DMS153 treated with DMSO at 0.1 percent for 48 hours (cell line): Measurements from ENCODE around the gene GNPDA2.
"Not testable (repeated sequence)": the region's sequence is repeated elsewhere in the genome, so short reads cannot be mapped to it uniquely, and the experiment has no call there.

Experiments
- DNase-seq: peaks from one replicate; lab custom pipeline; 2025; ENCODE audit not compliant: unreplicated experiment; lab: John Stamatoyannopoulos, UW

The GNPDA2 gene

DNA sequence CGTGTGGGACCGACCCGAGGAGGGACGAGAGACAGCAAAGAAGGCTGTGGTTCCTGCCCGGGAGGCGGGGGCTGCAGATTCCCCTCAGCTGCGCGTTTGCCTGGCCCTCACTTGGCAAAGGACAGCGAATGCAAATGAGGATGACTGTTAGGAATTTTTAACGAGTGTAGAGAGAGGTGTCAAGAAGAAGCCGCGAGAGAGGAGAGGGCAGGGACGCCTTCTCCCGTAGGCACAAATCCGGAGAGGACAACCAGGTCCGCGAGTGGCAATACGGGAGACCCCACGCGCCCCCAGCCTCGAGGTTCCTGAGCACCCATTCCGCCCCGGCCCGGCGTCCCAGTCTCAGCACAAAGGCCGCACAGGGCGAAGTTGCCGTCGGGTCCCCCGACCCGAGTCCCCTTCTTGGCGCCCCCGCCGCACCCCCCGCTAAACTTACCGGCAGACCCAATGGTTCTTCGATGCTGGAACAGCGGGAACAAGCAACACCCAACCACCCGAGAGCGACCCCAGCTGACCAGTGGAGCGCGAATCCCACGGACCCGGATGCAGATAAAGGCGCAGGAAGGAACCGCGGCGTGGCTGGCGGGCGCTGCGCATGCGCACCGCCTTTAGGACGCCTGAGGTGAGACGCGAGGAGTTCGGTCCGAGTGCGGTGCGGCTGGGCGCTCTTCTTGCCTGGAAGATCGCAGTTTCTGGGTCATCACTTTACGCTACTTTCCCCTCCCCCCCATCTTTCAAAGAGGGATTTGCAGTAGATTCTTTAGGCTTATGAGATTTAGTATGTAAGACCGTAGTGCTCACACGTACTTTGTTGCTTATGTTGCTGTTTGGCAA, at the start of gene GNPDA2:
Gene GNPDA2, minus strand, starts transcription at position 519 of the 834 bp plus-strand sequence. CDS start 4,349 bp downstream, outside the sequence.
- peak; percentile 40 for DNase-seq

DNA sequence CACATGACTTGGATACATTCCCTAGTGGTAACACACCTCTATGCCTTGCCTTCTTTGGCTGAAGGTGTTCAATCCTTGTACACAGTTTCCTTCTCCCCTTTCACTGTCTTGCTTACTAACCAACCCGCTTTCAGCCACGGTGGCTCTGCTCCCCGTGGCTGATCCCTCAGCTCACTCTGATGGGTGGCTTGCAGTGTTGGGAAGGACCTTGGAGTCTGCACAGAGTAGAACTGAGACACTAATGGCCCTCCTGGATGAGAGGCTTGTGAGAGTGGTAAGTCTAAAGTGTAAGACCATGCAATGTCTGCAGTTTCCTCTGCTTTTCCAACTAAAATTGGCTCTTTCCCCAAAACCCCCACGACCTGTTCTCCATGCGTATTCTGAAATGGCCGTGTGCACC, 46.0 kb upstream of the GNPDA2 start:
- no peak for DNase-seq

GRCh38 chr4:44771789-44772188, 45.4 kb upstream of the GNPDA2 start:
- no peak for DNase-seq

GRCh38 chr4:44766453-44766852, 40.1 kb upstream of the GNPDA2 start:
- DNase-seq = no peak

GRCh38 chr4:44765116-44765515, 38.8 kb upstream of the GNPDA2 start:
- no peak for DNase-seq

DNA sequence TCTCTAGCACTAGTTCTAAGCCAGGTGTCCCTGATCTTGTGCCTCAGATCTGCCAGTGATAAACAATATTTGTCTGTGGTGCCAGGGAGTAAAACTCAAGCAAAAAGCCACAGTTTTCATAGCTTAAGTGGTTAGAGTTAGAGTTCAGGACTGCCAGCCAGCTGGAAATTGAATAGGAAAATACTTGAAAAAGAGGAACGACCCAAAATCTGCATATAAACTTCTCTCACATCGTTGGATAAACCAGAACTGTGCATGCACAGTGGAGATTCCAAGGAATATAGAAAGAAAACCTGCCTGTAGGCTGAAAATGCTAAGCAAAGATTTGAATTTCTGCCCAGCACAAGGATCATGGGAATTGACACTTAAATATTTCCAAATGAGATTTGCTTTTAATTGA, 35.0 kb upstream of the GNPDA2 start:
- no peak for DNase-seq

DNA sequence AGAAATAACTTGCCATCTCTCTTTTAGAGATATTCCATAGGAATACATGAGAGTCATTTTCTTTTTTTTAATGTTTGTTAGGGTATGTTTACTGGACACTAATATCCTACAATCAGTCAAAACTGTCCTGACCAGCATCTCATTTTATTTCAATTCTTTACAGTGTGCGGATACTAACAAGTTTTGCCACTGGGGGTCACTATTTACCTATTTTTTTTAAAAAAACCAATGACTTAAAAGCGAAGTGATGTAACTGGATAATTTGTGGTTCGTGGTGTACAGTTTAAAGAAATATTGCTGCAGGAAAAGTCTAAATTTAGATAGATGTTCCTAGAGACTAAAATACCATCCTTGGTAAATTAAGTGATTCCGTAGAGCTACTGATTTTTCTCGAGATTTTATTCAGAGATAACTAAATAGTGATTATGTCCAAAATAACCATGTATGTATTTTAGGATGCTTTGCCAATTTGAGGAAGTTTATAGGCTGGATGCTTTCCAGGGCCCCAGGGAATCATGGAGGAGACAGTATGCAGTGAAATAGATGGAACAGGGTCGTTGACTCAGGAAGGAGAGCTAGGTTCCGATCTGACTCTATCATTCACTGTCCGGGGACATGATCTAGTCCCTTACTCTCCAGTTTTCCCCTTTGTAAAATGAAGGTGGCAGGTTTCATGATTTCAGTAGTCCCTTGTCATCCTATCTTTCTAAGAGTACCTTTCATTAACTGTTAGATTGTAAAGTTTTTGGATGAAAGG, 34.0 kb upstream of the GNPDA2 start:
- peak; percentile 6 for DNase-seq

- DNase-seq = no peak
Measured at GRCh38 chr4:44756559-44756958, 30.2 kb upstream of the GNPDA2 start.

DNA sequence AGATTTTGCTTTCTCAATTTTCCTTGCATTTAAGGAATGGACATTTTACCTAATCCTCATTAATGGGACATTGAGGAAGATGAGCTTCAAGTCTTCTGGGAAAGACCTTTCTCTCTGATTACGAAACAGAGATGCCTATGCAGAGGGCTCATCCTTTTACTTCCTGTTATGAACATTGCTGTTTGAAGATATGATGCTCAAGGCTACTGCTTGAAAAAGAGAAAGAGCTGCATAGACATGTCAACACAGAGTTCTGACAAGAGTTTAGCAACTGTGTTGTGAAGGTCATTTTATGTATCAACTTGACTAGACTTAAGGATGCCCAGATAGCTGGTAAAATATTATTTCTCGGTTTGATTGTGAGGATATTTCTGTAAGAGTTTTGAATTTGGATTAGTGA, 13.8 kb upstream of the GNPDA2 start:
- DNase-seq = no peak

DNA sequence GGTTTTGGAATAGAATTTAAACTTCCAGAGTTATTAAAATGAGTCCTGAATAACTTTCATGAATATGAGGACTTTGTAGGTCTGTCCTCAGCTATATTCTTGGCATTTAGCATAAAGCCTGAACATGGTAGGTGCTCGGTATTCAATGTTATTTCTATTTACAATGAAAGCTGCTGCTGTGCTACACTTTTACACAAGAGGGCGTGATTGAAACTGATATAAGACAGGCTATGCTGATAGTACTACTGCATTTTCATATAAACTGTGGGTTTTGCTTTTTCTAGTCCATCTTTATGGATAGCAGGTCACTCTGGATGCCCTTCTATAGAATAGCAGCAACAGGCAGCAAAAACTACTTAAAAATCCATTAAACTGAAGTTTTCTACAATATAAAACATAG, 12.3 kb upstream of the GNPDA2 start:
- DNase-seq = no peak

DNA sequence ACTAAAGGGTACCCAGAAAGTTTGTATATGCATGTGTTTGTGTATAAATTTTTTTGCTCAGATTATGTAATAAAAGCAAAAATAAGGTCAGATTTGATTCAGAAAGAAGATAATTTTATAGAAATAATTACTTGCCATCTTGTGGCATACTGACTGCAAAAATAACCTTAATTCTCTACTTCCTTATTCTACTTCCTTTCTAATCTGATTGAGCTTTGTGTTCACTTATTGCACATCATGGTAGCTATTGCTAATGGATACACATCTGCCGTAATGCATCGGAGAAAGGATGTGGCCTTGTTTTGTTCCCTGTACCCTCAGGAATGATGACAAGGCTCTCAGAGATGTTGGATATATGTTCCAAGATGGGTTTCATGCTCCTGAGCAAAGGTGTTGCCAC, 10.5 kb upstream of the GNPDA2 start:
- no peak for DNase-seq

DNA sequence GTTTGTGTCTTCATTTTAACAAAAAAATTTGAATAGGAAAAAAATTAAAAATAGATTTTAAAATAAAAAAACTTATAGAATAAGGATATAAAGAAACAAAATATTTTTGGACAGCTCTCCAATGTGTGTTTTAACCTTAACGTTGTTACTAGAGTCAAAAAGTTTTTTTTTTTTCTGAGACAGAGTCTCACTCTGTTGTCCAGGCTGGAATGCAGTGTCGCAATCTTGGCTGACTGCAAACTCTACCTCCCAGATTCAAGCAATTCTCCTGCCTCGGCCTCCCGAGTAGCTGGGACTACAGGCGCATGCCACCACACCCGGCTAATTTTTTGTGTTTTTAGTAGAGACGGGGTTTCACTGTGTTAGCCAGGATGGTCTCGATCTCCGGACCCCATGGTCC, 2.3 kb upstream of the GNPDA2 start:
- not testable (repeated sequence) for DNase-seq

DNA sequence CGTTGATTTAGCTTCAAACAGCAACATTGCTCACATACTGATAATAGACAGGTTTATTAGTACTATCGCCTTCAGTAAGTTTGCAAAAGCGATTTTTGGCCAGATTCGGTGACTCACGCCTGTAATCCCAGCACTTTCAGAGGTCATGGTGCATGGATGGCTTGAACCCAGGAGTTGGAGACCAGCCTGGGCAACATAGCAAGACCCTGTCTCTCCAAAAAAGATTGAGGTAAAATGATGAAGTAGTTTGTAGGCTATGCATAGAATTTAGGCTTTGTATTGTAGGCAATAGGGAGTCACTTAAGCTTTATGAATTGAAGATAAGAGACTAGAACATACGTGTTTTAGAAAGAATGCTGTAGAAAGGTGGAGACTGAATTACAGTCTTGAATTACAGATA, 1.1 kb upstream of the GNPDA2 start:
- DNase-seq = no peak

DNA sequence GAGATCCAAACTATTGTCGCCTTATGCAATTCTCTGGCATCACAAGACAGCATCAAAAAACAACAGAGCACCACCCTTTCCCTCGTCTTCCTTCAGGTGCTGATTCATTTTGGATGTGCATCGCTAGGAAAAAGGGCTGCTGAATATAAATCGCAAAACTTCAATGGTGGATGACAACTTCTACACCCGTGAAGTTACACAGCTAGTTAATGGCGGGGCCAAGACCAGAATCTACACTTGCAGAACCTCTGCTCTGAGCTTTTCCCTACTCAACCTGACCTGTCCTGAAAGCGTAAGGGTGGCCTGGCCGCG, 674 bp downstream of the GNPDA2 start:
- DNase-seq = no peak

- DNase-seq = no peak
Measured at GRCh38 chr4:44725166-44725565, 1.2 kb downstream of the GNPDA2 start.

DNA sequence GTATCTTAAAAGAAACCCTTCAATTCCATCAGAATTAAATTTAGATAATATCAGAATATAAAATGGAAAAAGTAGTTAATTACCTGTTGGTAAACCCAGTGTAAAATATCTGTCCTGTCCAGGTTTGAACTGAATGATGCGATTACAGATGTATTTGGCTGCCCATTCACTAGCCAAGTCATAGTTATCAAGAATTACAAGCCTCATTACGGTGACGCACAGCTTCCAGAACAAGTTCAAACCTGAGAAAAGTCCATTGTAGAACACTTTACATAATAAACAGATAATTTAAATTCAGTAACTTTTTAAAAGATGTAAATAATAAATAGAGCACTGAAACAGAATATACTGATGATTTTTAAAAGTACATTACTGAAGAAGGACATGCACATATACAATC, 4.4 kb downstream of the GNPDA2 start:
- no peak for DNase-seq

DNA sequence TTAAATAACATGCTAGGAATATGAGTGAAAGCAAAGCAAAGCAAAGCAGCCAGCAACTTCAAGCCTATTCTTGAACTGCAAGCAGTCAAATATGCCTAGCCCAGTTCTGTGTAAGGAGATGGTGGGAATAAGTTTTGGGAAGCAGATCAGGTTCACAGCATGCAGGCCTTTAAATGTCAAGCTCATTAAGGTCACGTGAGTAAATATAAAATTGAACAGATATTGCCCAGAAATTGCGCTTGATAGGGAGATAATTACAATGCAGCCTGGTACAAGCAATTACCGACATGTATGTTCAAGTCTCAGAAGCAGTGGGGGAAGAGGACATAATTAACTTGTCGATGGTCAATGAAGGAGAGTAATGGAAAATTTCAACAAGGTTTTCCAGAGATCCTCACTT, 6.0 kb downstream of the GNPDA2 start:
- DNase-seq = no peak

DNA sequence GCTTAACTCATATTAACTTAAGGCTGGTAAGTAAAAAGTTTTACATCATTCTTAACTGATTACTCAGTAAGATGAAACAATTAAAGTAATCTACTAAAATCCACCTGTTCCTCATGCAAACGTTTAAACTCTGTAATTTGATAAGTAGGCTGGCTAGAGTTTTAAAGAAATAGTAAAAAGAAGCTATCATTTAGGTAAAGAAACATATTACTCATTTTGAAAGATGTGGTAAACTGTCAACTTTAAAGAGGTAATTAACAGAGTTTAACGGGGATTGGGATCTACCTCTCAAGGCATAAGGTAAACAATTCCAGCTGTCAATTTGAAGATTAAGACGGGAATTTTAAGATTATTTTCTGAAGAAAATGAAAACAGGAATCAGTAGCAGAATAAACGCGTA, 9.8 kb downstream of the GNPDA2 start:
- no peak for DNase-seq

- DNase-seq = no peak
Measured at GRCh38 chr4:44713125-44713524, 13.2 kb downstream of the GNPDA2 start.

DNA sequence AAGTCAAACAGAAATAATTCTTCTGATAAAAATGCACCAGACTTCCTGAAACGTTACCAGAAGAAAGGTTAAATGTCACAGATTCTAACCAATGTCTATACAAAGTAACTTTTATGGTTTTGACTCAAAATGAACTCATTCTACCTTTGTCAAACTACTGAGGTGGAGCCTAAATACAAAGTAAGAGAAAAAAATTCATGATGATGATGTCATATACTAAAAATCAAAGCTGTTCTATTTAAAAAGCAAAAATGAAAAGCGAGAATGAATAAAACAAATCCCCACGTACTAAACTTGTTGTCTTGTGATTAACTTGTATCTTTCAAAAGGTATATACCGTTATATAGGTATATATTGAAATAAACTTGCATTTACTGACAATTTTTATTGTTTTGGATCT, 21.7 kb downstream of the GNPDA2 start:
- no peak for DNase-seq

DNA sequence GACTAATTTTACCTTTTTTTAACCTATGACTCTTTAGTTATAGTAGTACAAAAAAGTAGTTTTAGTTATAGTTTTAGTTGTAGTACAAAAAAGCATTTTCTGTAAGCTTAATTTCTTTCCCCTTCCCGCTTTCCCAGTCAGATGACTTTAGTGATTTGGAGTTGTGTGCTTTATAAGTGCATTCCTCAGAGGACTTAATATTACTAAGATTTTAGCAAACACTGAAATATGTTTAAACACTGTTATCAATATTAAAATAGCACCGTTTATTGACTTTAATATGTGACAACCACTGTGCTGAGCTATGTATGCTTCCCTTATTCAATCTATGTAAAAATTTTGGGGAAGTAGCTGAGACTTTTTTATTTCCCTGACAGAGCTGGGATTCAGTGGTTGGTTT, 25.3 kb downstream of the GNPDA2 start:
- no peak for DNase-seq

DNA sequence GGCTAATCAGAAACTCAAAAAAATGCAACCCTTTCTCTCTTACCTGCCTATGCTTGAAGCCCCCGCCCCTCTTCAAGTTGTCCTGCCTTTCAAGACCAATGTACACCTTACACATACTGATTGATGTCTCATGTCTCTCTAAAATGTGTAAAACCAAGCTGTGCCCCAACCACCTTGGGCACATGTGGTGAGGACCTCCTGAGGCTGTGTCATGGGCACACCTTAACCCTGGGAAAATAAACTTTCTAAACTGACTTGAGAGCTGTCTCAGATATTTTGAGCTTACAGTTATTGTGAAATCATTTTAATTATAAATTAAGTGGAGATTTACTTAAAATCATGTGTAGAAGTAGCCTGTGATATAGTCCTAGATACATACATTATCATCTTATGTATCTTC, 25.9 kb downstream of the GNPDA2 start:
- no peak for DNase-seq

- DNase-seq = no peak
Measured at GRCh38 chr4:44684648-44685047, 41.7 kb downstream of the GNPDA2 start.
